HuH-7.5 (cell line): ENCODE measurements around the gene SPC24.
A peak's percentile ranks its signal among the peaks of the same experiment; 100 is the strongest.
"Not testable (repeated sequence)": the region's sequence is repeated elsewhere in the genome, so short reads cannot be mapped to it uniquely, and the experiment has no call there.

ENCODE experiments used
- DNase-seq: peaks from one replicate; pipeline ENCODE4 v3.0.0; 2011; ENCODE audit warnings: low spot score

Gene SPC24

DNA sequence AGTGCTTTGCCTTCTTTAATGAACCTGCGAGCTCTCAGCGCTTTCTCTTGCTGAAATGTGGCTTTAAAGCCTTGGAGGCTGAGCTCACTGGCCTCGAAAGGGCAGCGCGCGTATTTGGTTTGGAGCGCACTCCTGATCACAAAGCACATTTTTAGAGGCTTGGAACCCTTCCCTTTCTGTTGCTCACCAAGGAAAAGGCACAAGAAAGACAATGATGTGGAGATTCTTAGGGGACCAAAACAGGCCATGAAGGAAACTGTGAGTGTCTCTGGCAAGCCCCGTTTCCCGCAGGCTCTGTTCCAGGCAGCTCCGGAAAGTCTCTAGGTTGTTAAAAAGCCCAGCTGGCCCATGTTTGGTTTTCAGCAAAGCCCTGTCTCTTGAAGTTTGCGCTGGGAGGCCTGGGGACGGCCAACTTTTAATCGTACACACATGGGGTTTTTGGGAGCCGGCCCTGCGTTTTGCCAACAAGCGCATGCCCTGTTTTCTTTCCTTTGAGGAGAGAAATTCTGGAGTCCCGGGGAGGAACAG is 9.4 kb upstream of the SPC24 start:
- no peak for DNase-seq

DNA sequence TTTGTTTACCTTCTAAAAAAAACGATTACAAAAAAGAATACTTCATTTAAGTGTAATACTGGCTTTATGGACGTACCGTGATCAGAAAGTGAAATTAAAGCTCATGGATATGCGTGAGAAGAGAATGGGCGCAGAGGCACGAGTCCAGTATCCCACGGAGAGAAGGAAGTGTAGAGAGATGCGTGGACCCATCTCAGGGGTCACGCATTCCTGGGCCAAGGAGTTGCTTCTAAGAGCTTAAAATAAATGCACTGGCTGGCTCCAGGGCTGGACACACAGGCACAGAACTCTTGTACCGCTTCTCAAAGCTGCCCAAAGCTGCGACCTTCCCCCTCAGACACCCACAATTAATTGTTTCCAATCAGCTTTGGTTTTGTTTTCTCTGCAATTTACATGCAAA is 8.7 kb upstream of the SPC24 start:
- no peak for DNase-seq

DNA sequence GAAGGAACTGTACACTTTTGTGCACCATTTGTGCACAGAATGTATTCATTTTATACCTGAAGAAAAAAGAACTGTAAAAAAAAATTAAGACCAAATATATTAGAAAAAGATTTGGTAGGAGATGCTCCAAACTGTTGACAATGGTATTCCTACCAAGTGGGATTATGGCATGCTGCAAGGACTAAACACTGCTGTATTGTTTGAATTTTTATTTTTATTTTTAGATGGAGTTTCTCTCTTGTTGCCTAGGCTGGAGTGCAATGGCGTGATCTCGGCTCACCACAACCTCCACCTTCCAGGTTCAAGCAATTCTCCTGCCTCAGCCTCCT is 4.8 kb upstream of the SPC24 start:
- not testable (repeated sequence) for DNase-seq

DNA sequence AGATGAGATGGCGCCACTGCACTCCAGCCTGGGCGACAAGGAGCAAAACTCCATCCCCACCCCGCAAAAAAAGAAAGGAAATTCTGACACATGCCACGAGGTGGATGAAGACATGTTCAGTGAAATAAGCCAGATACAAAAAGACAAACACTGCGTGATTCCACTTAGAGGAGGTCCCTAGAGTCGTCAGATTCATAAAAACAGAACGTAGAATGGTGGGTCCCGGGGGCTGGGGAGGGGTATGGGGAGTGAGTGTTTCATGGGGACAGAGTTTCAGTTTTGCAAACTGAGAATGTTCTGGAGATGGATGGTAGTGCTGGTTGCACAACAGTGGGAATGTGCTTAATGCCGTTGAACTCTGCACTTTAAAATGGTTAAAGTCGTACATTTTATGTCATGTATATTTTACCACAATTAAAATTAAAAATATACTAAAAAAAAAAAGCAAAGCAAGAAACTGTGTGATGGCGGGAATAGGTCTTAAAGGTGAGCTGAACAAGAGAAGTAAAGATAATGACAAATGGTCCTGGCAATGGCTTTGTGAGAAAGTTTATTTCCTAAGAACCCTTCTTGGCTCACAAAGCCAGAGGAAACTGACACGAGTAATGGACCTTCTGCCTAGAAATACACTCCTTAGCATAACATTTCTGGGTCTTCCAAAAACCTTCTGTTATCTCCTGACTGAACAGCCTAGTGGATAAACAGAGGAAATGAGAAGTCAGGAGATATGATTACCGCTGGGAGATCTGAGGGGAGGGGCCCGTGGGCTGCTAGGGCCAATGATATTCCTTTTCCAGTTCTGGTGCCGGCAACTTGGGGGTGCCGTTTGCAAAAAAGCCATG is 4.2 kb upstream of the SPC24 start:
- no peak for DNase-seq

DNA sequence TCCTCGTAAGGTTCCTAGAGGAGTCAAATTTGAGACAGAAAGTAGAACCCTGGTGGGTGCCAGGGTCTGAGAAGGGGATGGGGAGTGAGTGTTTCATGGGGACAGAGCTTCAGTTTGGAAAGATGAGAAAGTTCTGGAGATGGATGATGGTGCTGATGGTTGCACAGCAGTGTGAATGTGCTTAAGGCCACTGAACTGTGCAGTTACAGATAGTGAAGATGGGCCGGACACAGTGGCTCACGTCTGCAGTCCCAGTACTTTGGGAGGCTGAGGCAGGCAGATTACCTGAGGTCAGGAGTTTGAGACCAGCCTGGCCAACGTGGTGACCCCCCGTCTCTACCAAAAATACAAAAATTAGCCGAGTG is 917 bp downstream of the SPC24 start:
- DNase-seq = no peak

DNA sequence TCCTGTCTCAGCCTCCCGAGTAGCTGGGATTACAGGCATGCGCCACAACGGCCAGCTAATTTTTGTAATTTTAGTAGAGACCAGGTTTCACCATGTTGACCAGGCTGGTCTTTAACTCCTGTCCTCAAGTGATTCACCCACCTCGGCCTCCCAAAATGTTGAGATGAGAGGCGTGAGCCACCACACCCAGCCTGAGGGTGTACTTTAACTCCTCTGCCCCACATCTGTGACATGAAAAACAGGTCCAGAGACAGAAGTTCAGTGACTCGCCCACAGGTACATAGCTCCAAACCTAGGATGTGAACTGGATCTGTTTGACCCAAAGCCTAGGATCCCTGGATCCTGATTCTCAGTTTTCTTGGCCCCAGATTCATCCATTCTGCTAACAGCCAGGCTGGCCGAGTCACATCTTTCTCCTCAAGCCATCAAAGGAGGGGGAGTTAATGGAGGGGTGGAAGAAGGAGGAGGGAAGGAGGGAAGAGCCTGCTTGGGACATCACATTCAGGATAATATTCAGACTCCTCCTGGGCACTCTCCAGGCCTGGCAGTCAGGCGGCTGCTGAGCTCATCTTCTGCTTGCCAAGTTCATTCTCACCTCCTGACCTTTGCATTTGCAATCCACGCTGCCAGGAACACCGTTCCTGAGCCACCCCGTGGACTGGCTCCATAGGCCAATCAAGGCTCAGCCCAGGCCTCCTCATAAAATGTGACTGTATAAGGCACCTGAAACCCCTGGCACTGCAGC is 3.1 kb downstream of the SPC24 start:
- DNase-seq = no peak

DNA sequence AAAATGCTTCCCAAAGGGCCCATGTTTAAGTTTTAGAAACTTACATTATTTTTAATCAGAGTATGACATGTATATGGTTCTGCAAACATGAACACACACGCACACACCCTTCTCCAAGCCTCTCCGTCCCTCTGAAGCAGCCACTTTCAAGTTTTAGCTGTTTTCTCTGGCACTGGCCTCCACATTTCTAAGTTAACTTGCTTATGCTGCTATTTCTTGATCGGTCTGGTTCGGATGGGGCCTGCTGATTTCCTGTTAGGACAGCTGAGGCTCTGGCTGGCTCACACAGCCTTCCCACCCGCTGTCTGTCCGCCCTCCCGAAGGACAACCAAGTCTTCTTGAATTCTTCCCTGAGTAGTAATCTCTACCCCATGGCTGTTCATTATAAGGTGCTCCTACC is 4.4 kb downstream of the SPC24 start:
- DNase-seq = no peak

DNA sequence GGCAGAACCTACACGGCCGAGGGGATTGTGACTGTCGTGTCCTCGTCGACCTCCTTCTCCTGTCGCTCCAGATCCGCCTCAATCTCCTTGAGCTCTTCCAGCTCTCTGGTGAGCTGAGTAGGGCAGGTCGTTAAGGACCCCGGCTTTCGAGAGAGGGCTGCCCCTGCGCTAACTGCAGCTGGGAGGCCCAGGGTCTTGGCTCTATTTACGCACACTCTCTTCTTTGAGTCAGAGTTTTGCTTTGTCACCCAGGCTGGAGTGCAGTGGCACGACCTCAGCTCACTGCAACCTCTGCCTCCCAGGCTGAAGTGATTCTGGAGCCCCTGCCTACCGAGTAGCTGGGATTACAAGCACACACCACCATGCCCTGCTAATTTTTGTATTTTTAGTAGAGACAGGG is 7.6 kb downstream of the SPC24 start:
- no peak for DNase-seq

DNA sequence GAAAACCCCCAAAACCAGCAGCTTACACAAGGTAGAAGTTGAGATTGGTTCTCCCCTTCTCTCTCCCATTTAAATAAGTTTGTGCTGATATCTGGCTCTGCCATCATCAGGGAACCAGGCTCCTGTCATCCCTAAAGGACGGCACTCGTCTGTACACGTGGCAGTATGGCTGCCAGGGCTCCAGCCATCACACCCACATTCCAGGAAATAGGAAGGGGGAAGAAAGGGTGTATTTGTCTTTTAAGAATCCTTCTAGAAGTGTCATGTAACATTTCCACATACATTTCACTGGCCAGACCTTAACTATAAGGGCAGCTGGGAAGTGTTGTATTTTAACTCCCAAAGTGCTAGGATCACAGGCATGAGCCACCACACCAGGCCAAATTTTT is 10.1 kb downstream of the SPC24 start:
- DNase-seq = no peak

DNA sequence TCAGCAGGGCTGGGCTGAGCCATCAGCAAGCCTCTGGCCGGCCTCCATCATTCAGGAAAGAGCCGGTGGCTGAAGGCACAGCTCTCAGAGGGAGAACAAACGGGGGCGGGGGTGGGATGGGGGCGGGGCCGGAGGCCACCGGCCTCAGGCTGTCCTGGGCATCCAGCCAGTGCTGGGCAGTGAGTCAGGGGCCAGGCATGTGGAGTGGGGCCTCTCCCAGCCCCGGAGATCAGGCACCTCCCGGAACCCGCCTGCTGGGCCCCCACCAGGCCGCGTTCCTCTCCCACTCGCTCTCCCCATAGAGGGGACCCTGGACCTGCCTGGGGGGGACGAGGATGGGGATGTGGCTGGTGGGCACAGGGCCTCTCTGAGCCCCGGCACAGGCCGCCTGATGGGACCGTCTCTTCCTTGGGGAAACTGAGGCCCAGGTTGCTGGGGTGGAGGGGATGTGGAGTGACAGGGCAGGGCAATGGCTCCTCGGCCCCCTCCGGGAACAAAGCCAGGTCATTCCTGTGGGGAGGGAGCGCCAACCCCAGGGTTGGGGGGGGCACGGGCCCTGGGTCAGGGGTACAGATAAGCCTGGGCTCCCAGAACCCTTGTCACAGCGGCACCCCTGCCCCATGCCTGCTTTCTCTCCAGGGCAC is 12.9 kb downstream of the SPC24 start:
- peak; percentile 67 for DNase-seq

DNA sequence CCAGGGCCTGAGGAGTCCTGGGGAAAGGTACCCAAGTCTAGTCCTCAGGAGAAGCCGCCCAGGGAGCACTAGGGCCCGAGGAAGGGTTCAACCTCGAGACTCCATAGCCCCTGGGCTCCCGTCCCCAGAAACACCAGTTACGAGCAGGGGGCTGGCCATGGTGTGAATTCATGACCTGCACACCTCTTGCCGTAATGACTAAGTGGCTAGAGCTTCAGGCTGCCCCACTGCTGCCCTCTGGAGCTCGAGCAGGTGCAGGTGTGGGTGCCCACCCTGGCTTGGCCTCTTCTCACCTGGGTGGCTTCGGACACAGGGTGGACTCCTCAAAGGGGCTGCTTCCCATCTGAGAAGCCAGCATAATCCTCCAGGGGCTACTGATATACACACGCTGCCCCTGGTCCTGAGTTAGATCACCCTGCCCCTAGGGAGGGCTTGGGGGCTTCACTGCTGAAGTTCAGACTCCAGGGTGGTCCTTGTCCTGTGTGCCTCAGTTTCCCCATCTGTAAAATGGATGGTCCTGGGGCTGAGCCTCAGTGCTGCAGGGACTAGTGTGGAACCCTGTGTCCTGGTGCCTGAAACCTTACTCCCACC is 13.6 kb downstream of the SPC24 start:
- DNase-seq = no peak

DNA sequence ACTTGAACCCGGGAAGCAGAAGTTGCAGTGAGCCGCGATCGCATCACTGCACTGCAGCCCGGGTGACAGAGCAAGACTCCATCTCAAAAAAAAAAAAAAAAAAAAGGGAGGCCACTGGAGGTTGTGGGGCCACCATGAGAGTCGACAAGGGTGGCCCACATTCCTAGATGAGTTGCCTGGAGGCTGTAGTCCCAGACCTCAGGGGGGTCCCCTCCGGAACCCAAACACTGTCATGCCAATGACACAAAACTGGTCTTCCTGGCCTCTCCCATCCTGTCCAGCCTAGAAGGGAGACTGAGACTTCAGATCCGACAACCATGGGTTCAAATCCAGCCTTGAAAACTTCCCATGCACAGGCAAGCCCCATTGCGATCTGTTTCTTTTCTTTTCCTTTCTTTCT is 14.7 kb downstream of the SPC24 start:
- DNase-seq = no peak

DNA sequence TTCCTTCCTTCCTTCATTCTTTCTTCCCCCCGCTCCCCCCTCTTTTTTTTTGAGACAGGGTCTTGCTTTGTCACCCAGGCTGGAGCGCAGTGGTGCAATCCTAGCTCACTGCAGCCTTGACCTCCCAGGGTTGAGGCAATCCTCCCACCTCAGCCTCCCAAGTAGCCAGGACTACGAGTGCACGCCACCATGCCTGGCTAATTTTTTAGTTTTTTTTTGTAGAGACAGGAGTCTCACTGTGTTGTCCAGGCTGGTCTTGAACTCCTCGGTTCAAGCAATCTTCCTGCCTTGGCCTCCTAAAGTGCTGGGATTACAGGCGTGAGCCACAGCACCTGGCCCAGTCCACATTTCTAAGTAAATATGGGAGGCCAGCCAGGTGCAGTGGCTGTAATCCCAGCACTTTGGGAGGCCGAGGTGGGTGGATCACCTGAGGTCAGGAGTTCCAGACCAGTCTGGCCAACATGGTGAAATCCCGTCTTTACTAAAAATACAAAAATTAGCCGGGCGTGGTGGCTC is 15.5 kb downstream of the SPC24 start:
- not testable (repeated sequence) for DNase-seq

DNA sequence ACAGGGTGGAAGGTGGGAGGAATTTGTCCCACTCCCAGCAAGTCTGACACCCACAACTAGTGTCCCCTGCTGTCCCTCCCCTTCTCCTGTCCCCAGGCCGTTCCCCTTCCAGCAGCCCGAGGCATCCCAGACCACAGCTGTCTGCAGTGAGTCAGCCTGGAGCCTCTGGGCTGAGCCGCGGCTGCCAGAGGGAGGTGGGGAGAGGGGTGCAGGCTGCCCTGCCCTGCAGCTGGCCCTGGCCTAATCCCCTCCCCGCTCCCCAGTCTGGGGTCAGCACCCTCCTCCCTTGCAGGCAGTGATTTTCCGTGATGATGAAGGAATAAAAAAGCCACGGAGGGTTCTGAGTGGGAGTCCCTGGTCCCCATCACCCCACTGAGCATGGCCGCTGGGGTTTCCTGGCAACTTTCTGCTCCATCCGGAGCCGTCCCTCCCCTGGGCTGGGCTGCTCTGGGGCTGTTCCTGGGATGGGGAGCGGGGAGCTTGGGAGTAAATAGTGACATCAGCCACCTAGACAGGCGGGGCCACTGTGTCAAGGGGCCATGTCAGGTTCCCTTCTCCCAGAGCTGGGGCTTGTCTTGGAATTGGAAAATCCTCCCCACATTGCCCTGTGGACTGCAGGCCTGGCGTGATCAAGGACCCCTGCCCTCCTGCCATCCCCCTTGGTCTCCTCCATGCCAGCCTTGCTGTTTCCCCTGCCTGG is 16.8 kb downstream of the SPC24 start:
- no peak for DNase-seq

DNA sequence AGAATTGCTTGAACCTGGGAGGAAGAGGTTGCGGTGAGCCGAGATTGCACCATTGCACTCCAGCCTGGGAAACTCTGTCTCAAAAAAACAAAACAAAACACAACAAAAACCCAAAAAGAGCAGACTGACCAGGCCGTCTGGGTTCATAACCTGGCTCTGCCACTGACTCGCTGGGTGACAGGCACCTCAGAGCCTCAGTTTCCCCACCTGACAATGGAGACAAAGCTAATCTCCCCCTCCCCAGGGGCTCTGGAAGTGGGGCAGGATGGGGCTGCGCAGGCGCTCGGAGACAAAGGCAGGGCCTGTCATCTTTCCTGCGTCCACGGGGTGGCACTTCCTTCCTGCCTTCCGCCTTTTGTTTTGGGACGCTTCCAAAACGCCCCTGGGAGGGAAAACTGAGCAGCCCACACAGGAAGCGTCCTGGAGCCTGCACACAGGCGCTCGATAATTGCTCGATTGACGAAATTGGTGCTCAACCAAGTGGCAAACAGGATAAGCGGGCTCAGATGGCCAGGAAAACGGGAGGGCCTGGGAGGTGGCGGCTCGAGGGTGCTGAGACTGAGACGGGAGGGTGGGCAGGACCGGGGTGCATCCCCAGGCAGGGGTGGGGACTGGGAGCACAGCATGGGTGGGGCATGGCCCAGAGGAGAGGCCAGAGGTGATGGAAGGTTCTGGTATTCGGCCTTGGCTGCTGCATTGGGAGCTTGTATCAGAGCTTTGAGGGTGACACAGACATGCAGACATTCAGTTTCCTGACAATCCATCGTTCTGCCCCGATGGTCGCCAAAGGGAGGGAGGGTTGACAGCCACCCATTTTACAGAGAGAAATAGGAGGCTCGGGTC is 17.8 kb downstream of the SPC24 start:
- peak; percentile 85 for DNase-seq

DNA sequence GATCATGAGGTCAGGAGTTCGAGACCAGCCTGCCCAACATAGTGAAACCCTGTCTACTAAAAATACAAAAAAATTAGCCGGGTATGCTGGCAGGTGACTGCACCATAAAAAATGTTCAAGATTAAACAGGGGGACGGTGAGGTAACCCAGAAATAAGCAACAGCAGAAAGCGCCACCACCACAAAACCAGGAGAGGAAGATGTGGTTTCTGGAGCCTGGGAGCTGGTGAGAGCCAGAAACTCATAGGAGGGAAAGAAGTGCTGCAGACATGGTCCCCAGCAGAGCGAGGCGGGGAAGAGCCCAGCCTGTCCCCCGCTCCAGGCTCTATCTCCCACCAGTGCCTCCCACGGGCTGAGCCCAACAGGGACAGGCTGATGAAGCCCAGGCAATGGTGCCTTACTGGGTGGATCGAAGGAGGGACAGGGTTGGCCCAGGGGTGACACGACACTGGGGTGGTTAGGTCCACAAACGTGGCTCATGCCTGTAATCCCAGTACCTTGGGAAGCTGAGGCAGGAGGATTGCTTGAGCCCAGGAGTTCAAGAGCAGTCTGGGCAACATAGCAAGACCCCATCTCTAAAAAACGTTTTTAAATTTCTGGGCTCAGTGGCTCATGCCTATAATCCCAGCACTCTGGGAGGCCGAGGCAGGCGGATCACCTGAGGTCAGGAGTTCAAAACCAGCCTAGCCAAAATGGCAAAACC is 19.0 kb downstream of the SPC24 start:
- DNase-seq = no peak

DNA sequence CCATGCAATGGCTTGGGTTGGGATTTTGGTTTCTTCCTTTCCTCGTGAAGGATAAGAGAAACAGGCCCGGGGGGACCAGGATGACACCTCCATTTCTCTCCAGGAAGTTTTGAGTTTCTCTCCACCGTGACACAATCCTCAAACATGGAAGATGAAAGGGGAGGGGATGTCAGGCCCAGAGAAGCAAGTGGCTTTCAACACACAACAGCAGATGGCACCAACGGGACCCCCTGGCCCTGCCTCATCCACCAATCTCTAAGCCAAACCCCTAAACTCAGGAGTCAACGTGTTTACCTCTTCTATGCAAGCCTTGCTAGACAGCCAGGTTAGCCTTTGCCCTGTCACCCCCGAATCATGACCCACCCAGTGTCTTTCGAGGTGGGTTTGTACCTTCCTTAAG is 24.1 kb downstream of the SPC24 start:
- no peak for DNase-seq

DNA sequence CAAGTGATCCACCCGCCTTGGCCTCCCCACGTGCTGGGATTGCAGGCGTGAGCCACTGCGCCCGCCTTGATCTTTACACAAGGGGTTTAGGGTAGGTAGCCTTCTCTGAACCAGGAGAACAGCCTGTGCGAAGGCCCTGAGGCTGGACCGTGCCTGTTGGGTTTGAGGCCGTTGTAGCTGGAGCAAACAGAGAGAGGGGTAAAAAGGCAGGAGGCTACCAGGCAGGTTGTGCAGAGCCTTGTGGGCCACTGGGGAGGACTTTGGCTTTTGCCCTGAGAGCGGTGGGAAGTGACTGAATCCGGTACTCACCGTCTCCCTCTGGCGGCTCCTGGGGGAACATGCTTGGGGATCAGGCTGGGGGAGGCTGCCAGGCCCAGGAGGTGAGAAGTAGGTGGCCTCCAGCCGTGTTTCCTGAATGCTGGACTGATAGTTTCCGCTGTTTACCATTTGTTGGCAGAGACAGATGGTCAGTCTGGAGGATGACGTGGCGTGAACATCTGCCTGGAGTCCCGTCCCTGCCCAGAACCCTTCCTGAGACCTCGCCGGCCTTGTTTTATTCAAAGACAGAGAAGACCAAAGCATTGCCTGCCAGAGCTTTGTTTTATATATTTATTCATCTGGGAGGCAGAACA is 24.6 kb downstream of the SPC24 start:
- DNase-seq = peak; percentile 93

DNA sequence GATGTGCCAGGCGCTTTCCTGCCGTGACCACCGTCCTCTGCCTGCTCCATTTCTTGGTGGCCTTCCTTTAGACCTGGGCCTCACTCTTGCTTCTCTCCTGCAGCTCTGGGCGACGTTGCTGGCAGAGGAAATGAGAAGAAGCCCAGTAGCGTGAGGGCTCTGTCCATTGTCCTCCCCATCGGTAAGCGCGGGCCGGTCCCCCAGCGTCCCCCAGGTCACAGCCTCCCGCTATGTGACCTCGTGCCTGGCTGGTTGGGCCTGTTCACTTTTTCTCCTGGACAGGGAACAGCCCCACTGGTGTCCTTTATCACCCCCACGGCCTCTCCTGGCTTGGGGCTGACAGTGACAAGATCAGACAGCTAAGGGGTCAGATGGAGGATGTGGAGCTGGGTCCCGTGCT is 27.7 kb downstream of the SPC24 start:
- no peak for DNase-seq
